ENCODE results near the gene KAZN. TPM values are rescaled to one million over a fixed set of nuclear protein-coding genes. Genes with fewer than 3 reads are reported as not detected.

The KAZN gene
- polyA plus RNA-seq, 2 of the 4 experiments (the other 2 are of a cell fraction): 1.3 to 1.9 TPM

GRCh38 chr1:14742181-14742980 lies 143.9 kb downstream of the KAZN start:
- peaks cover 31% of the 10 kb centered on the region for H3K4me1 ChIP-seq
- ChIA-PET POLR2A (no interaction called here), CTCF (interaction anchor here (1.5 kb wide), 1 partner anchor 11 kb away, joined by 5 read pairs; no protein-coding TSS in a partner anchor)
- H3K4me2 ChIP-seq: peak overlapping the region; percentile 59
- TF ChIP-seq MAFK (IDR thresholded peaks at IDR 0.05; ENCODE audit: partially characterized antibody): peak; percentile 73
- peak; percentile 91 to 97 for TF ChIP-seq CEBPB (IDR thresholded peaks at IDR 0.05)
- TF ChIP-seq JUNB (IDR thresholded peaks at IDR 0.05): peak; percentile 95
- TF ChIP-seq SMC3 (IDR thresholded peaks at IDR 0.05): 0 out of 3 replicates have a peak, but pooled peaks have one; percentile 17
- TF ChIP-seq HOXB5 (CRISPR knock-in tag; IDR thresholded peaks at IDR 0.05): no peak
- TF ChIP-seq FOSL2 (IDR thresholded peaks at IDR 0.05): peak; percentile 96
- TF ChIP-seq FOSL2 (CRISPR knock-in tag; IDR thresholded peaks at IDR 0.05): peak; percentile 97
- TF ChIP-seq CBX2 (IDR thresholded peaks at IDR 0.05; ENCODE audit: borderline replicate concordance, low read depth): no peak
- TF ChIP-seq E2F6 (IDR thresholded peaks at IDR 0.05; ENCODE audit: borderline replicate concordance, low read depth): no peak
- peak; percentile 72 for TF ChIP-seq GATA3 (IDR thresholded peaks at IDR 0.05; ENCODE audit: borderline replicate concordance)
- peak; percentile 51; the same call in 1 of the 2 replicates for TF ChIP-seq PBX3 (IDR thresholded peaks at IDR 0.05)
- peak in 1 of 2 experiments; percentile 29; a peak in 1 of 5 replicates for TF ChIP-seq RAD21 (conservative IDR thresholded peaks at IDR 0.05 in 1 of 2, IDR thresholded peaks at IDR 0.05 in 1 of 2)
- TF ChIP-seq HES2 (IDR thresholded peaks at IDR 0.05): peak; percentile 70
- TF ChIP-seq BHLHE40 (IDR thresholded peaks at IDR 0.05; ENCODE audit: low read depth, low read length): no peak
- peak; percentile 54 to 57; a peak in 2 of 5 replicates for TF ChIP-seq EP300 (IDR thresholded peaks at IDR 0.05)
- TF ChIP-seq USF2 (IDR thresholded peaks at IDR 0.05): no peak
- peak; percentile 81 for TF ChIP-seq MAX (IDR thresholded peaks at IDR 0.05)
- TF ChIP-seq JUN (IDR thresholded peaks at IDR 0.05): peak; percentile 79 to 81; a peak in 4 of 5 replicates
- H3K4me3 ChIP-seq: no peak overlapping the region
- ATAC-seq: peak; percentile 96 to 97
- DNase-seq (ENCODE audit: low read depth in 1 of 2, low spot score in 1 of 2): peak; percentile 80 to 92
- H3K27ac ChIP-seq: peak overlapping the region; percentile 82 to 86
- FAIRE-seq: peak; percentile 80
- 0% methylated on average over 7 of the region's 9 CpGs for WGBS (ENCODE audit: missing lambda C conversion rate)
- no peaks in the 10 kb centered on the region for H3K9me3 ChIP-seq

GRCh38 chr1:14743368-14743767 lies 144.9 kb downstream of the KAZN start:
- TF ChIP-seq BCL3 (IDR thresholded peaks at IDR 0.05) (no peak), KDM1A (IDR thresholded peaks at IDR 0.05; ENCODE audit: low read depth) (no peak), NFE2L2 (conservative IDR thresholded peaks at IDR 0.05; ENCODE audit: low read length) (no peak), CBX2 (IDR thresholded peaks at IDR 0.05; ENCODE audit: borderline replicate concordance, low read depth) (no peak), ZNF302 (CRISPR knock-in tag; IDR thresholded peaks at IDR 0.05) (no peak), MAFK (IDR thresholded peaks at IDR 0.05; ENCODE audit: partially characterized antibody) (no peak), ZSCAN20 (CRISPR knock-in tag; IDR thresholded peaks at IDR 0.05) (no peak), HMGXB4 (CRISPR knock-in tag; IDR thresholded peaks at IDR 0.05; ENCODE audit: borderline replicate concordance) (no peak), POLR2AphosphoS2 (conservative IDR thresholded peaks at IDR 0.05; ENCODE audit: low read length) (no peak), MAZ (IDR thresholded peaks at IDR 0.05; ENCODE audit: borderline replicate concordance, low read depth, low read length) (no peak)

More at GRCh38 chr1:14743368-14743767, 144.9 kb downstream of the KAZN start:
- H3K4me2 ChIP-seq: peak overlapping the region; percentile 59; the same call in 1 of the 3 replicates
- peaks cover 31% of the 10 kb centered on the region for H3K4me1 ChIP-seq
- no peaks in the 10 kb centered on the region for H3K9me3 ChIP-seq
- no peak for ATAC-seq
- FAIRE-seq: no peak
- no peak for DNase-seq (ENCODE audit: low read depth in 1 of 2, low spot score in 1 of 2)
- no peak overlapping the region for H3K4me3 ChIP-seq
- POLR2A ChIA-PET: no interaction called here
- CTCF ChIA-PET: no interaction called here
- H3K27ac ChIP-seq: peak overlapping the region; percentile 3 to 86; a peak in 4 of 6 replicates
- WGBS (ENCODE audit: missing lambda C conversion rate): 82% methylated on average over 6 of the region's 6 CpGs

Measured in A549 (cell line).